ENCODE results near the gene KCNJ16.

The KCNJ16 gene

DNA sequence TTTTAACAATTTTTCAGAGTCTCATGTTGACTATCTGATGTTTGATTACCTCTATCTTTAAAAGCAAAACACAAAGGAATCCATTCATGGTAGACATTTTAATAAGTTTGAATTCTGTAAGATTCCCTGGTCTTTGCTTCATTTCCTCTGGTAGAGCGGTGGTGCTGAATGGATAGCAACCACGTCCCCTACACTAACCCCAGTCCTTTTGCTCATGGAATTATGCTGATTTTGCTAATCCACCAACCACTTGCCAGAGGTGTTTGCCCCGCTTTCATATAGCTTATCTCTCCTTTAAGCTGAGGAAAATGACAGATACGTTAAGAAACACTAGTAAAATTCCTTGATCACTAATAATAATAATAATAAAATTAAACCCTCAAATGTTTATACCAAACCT, 9.5 kb downstream of the KCNJ16 start:
- no peak overlapping the region for H3K27ac ChIP-seq
- TF ChIP-seq, protein P1, sequence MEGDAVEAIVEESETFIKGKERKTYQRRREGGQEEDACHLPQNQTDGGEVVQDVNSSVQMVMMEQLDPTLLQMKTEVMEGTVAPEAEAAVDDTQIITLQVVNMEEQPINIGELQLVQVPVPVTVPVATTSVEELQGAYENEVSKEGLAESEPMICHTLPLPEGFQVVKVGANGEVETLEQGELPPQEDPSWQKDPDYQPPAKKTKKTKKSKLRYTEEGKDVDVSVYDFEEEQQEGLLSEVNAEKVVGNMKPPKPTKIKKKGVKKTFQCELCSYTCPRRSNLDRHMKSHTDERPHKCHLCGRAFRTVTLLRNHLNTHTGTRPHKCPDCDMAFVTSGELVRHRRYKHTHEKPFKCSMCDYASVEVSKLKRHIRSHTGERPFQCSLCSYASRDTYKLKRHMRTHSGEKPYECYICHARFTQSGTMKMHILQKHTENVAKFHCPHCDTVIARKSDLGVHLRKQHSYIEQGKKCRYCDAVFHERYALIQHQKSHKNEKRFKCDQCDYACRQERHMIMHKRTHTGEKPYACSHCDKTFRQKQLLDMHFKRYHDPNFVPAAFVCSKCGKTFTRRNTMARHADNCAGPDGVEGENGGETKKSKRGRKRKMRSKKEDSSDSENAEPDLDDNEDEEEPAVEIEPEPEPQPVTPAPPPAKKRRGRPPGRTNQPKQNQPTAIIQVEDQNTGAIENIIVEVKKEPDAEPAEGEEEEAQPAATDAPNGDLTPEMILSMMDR (IDR thresholded peaks at IDR 0.05), result no peak
- TF ChIP-seq ZFX (IDR thresholded peaks at IDR 0.05; ENCODE audit: borderline replicate concordance), result no peak

DNA sequence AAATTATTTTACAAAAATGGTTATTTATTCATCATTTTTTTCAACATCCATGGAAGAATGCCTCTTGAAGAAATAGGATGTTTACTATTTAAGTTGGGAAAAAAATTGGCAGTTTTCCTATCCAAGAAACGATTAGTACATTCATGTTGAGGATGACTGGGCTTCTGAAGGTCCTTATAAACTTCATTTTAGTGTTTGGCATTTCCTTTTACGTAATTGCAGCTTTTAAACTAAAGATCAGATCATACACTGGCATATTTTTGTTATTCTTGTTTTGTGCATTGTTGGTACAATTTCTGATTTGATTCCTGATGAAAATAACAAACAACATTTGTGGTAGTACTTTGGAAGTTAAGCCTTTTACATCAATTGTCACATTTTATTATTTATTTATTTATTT, 11.5 kb downstream of the KCNJ16 start:
- TF ChIP-seq ZFX (IDR thresholded peaks at IDR 0.05; ENCODE audit: borderline replicate concordance), result no peak
- TF ChIP-seq, protein P1 (IDR thresholded peaks at IDR 0.05), result no peak
- no peak overlapping the region for H3K27ac ChIP-seq

DNA sequence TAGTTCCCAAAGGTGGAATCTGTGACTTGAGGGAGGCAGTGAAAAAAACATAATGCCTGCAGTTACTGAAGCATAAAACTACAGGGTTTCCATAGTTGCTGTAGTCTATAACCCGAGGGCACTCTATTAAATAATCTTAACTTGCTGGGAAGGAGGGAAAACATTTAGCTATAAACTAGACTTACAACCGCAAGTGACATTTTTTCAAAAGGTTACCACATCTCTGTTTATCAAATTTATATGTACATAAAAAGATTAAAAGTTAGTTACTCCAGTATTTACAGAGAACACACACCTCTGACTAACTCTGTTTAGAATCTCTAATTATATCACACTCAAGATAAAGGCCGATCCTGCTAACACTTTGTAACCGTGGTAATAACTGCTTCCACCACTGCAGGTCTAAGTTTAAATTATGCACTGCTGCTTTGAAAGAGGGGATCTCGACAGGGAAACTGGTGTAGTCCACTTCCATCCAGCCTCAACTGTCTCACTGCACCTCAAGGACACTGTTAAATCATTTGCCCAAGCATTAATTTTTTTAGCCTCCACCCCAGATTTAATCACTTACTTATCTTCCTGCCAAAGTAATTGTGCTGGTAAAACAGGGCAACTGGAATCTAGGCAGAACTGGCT, 14.6 kb downstream of the KCNJ16 start:
- H3K27ac ChIP-seq, result 0 out of 2 replicates have a peak overlapping the region, but pooled peaks have one; percentile 8
- no peak for TF ChIP-seq ZFX (IDR thresholded peaks at IDR 0.05; ENCODE audit: borderline replicate concordance)
- TF ChIP-seq, protein P1 (IDR thresholded peaks at IDR 0.05), result no peak

DNA sequence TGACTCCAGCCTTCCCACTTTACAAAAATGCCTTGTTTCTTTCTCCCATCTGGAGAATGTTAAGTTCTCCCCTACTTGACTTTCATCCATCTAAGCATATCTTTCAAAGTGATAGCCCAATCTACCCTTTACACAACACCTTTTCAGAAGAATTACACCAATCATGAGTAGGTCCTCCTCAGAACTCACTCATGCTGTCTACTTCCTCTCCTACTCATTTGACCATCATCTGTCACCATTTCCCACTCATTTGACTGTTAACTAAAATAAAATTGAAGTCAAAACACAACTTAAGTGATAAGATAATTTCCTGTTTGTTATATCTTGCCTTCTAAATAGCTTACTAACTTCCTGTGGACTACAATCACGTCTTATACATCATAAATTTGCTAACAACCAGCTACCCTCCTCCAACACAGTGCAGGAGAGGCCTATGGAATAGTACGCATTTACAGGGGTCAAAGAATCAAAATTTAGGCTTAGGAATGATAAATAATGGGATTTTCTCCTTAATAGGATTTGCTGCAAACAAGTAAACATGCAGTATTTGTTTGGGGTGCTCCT, 16.1 kb downstream of the KCNJ16 start:
- no peak for TF ChIP-seq ZFX (IDR thresholded peaks at IDR 0.05; ENCODE audit: borderline replicate concordance)
- TF ChIP-seq, protein P1 (IDR thresholded peaks at IDR 0.05), result no peak
- no peak overlapping the region for H3K27ac ChIP-seq

DNA sequence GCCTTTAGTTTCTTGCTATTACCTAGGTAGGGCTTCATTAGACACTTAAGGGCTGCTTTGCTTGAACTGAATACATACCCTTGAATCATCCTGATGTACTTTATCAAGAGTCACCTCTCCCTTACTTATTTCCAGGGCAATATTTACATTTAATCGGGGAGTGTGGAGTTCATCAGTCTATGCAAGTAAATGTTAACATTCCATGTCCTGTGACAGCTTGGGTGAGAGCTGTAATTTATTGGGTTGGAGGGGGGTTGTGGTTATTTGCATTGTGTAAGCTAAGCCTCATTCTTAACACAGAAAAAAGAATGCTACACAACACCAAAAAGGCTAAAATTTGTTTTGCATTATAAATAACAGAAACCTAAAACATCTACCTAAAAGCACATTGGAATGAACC, 16.7 kb downstream of the KCNJ16 start:
- TF ChIP-seq ZFX (IDR thresholded peaks at IDR 0.05; ENCODE audit: borderline replicate concordance), result no peak
- TF ChIP-seq, protein P1 (IDR thresholded peaks at IDR 0.05), result no peak
- no peak overlapping the region for H3K27ac ChIP-seq

DNA sequence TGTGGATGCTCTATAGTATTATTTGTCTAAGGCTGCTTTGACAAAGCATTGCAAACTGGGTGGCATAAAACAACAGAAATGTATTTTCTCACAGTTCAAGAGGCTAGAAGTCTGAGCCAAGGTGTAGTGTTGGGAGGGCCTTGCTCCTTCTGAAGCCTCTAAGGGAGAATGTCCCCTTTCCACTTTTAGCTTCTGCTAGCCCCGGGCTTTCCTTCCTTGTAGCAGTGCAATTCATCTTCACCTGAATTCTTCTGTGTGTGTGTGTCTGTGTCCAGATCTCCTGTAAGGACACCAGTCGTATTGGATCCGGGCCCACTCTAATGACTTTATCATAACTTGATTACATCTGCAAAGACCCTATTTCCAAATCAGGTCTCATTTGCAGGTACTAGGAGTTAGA, 18.1 kb downstream of the KCNJ16 start:
- H3K27ac ChIP-seq, result no peak overlapping the region
- TF ChIP-seq, protein P1 (IDR thresholded peaks at IDR 0.05), result no peak
- TF ChIP-seq ZFX (IDR thresholded peaks at IDR 0.05; ENCODE audit: borderline replicate concordance), result no peak

DNA sequence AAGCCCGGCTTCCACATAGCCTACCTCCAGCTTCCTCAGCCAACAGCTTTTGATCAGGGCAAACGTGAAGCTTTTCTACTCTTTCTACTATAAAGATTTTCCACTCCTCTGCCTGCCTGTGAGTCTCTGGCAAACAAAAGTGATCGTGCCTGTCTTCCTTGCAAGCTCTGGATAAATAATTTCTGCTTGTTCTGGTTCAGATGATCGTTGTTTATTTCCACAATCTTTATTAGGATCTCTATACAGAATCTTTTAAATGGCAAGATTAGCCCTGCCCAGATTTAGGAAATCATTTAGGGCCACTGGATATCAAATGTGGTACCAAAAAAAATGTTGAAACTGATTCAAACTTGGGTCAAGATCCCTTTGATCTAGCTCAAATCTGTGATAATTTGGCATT, 20.4 kb downstream of the KCNJ16 start:
- TF ChIP-seq, protein P1 (IDR thresholded peaks at IDR 0.05), result no peak
- no peak for TF ChIP-seq ZFX (IDR thresholded peaks at IDR 0.05; ENCODE audit: borderline replicate concordance)

More for the DNA sequence above, 20.4 kb downstream of the KCNJ16 start:
- H3K27ac ChIP-seq, result peak overlapping the region; percentile 30; the same call in 1 of the 2 replicates

All from 22Rv1 (cell line).